GM06990 (cell line): ENCODE measurements around the gene FAM170B.

Source experiments
- DNase-seq: peaks from one replicate; pipeline ENCODE4 v3.0.0-alpha.2; 2011; ENCODE audit not compliant: insufficient read length; ENCODE audit errors: extremely low read depth
- H3K27me3 ChIP-seq: replicated peaks from 2 replicates; pipeline ENCODE4 v1.6.0; 2011; ENCODE audit warnings: low read length; ENCODE audit not compliant: control insufficient read depth, insufficient read depth
- H3K36me3 ChIP-seq: 2 replicates; pipeline ENCODE4 v1.5.1; 2011; ENCODE audit warnings: low read length; ENCODE audit not compliant: control insufficient read depth, insufficient read depth
- H3K4me3 ChIP-seq: replicated peaks from 2 replicates; pipeline ENCODE4 v1.5.1; 2011; ENCODE audit warnings: low read depth, mild to moderate bottlenecking, control low read depth, low read length
- TF ChIP-seq, protein P1 (sequence below): IDR thresholded peaks from 2 replicates; pipeline ENCODE4 v1.5.1; 2011; ENCODE audit warnings: low read length, control low read depth, mild to moderate bottlenecking, inconsistent platforms; ENCODE audit not compliant: insufficient read depth, poor library complexity, severe bottlenecking

Gene FAM170B

GRCh38 chr10:49174261-49174925, 40.6 kb upstream of the FAM170B start:
- TF ChIP-seq, protein P1, sequence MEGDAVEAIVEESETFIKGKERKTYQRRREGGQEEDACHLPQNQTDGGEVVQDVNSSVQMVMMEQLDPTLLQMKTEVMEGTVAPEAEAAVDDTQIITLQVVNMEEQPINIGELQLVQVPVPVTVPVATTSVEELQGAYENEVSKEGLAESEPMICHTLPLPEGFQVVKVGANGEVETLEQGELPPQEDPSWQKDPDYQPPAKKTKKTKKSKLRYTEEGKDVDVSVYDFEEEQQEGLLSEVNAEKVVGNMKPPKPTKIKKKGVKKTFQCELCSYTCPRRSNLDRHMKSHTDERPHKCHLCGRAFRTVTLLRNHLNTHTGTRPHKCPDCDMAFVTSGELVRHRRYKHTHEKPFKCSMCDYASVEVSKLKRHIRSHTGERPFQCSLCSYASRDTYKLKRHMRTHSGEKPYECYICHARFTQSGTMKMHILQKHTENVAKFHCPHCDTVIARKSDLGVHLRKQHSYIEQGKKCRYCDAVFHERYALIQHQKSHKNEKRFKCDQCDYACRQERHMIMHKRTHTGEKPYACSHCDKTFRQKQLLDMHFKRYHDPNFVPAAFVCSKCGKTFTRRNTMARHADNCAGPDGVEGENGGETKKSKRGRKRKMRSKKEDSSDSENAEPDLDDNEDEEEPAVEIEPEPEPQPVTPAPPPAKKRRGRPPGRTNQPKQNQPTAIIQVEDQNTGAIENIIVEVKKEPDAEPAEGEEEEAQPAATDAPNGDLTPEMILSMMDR = no peak
- H3K4me3 ChIP-seq = no peak overlapping the region

GRCh38 chr10:49173853-49174252, 40.0 kb upstream of the FAM170B start:
- Histone ChIP-seq H3K27me3 (no peaks in the 10 kb centered on the region), H3K36me3 (no peaks in the 10 kb centered on the region), H3K4me3 (no peak overlapping the region)
- no peak for DNase-seq
- TF ChIP-seq, protein P1 = no peak

More at GRCh38 chr10:49174261-49174925, 40.6 kb upstream of the FAM170B start:
- H3K27me3 ChIP-seq = no peaks in the 10 kb centered on the region
- DNase-seq = no peak
- no peaks in the 10 kb centered on the region for H3K36me3 ChIP-seq

DNA sequence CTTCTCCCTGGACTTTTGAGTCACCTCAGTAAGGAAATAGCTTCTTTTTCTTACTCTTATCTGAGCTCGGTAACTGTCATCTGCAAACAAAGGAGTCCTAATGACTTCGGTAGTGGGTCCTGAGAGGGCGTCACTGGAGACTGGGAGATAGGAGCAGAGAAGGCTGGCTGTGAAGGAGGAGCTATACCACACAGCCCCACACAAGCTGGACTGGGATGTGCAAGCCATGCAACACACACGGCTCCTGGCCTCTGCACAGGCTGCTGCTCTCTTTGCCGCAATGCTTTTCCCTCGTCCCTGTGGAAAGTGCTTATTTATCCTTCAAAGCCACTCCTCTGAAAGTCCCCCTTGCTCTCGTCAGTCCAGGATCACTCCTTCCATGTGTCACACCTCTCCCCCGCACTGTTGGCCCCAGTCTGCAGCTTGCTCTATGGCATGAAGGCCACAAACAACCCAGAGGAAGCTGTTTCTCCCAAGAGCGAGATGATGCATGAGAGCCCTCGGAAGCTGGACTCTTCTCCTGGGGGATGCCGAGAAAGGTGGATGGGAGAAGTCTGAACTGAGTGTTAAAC, 39.5 kb upstream of the FAM170B start:
- H3K27me3 ChIP-seq = no peaks in the 10 kb centered on the region
- H3K4me3 ChIP-seq = no peak overlapping the region
- TF ChIP-seq, protein P1 = no peak
- H3K36me3 ChIP-seq = no peaks in the 10 kb centered on the region
- DNase-seq = no peak

GRCh38 chr10:49172777-49173132, 38.9 kb upstream of the FAM170B start:
- no peaks in the 10 kb centered on the region for H3K27me3 ChIP-seq
- H3K36me3 ChIP-seq = no peaks in the 10 kb centered on the region
- TF ChIP-seq, protein P1 = no peak
- no peak for DNase-seq
- H3K4me3 ChIP-seq = no peak overlapping the region

DNA sequence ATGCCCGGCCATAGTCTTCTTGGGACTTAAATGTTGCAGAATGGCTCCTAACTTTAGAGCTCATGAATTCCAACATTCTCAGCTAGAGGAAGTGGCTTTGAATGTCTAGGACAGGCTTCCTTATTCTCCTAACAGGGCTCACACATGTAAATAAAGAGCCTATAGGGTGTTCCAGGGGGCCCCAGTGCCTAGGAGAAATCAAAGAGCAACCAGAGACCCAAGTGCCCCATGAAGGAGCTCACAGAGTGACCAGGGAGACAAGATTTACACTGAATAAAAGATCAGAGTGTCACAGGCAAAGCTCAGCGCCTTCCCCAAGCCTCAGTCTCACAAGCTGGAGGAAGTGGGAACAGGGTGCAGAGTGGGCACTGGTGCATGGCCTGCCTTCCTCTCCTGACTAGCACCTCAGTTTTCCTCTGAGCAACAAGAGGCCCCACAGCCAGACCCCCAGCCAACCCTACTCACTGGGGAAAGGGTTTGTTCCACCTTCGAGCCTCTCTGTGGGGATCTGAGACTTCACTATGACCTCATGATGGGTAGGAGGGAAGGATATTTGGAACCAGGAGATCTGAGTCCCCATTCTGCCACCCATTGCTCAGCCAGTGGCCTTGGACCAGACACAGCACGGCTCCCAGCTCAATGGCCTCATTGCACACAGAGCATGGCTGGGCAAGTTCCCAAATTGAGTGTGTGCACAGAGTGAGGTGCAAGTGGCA, 38.4 kb upstream of the FAM170B start:
- no peak overlapping the region for H3K4me3 ChIP-seq
- TF ChIP-seq, protein P1 = no peak
- DNase-seq = no peak
- no peaks in the 10 kb centered on the region for H3K27me3 ChIP-seq
- H3K36me3 ChIP-seq = no peaks in the 10 kb centered on the region
